Heart left ventricle (tissue), 16 donors: Measurements from ENCODE around the gene GGT7. TPM values are rescaled to one million over a fixed set of nuclear protein-coding genes. Genes with fewer than 3 reads are reported as not detected.
A peak's percentile ranks its signal among the peaks of the same experiment; 100 is the strongest.

Experiments used
- ATAC-seq, 4 donors: fragments of 200-7000 bp; cut with Tn5 transposase; one replicate each; pipeline ENCODE4 v1.9.1; 2020 to 2022; ENCODE audit warnings: moderate library complexity in 4 of 4, mild to moderate bottlenecking in 3 of 4, moderate number of reproducible peaks in 1 of 4
- DNase-seq, 5 donors: peaks; one replicate each; pipeline ENCODE4 v3.0.0-alpha.2; 2020
- H3K27ac ChIP-seq, 12 donors: fragments of 200-600 bp; sonication (generic) in 4 of 12; one replicate each; pipeline versions ENCODE4 v1.5.0 to v1.8.0; 2016 to 2022; ENCODE audit warnings: mild to moderate bottlenecking in 2 of 12
- H3K27me3 ChIP-seq, 9 donors: fragments of 200-600 bp; sonication (generic) in 2 of 9; one replicate each; pipeline versions ENCODE4 v1.5.1 to v1.8.0; 2016 to 2022; ENCODE audit warnings: mild to moderate bottlenecking in 3 of 9
- H3K36me3 ChIP-seq, 9 donors: fragments of 200-600 bp; sonication (generic) in 2 of 9; one replicate each; pipeline versions ENCODE4 v1.5.0 to v1.8.0; 2018 to 2022; ENCODE audit warnings: mild to moderate bottlenecking in 2 of 9
- H3K4me1 ChIP-seq, 12 donors: fragments of 200-600 bp; sonication (generic) in 4 of 12; one replicate each; pipeline versions ENCODE4 v1.5.0 to v1.8.0; 2016 to 2022; ENCODE audit warnings: mild to moderate bottlenecking in 3 of 12
- H3K4me3 ChIP-seq, 12 donors: fragments of 200-600 bp; sonication (generic) in 4 of 12; one replicate each; pipeline versions ENCODE4 v1.5.0 to v1.8.0; 2017 to 2022; ENCODE audit warnings: mild to moderate bottlenecking in 9 of 12, moderate library complexity in 4 of 12
- H3K9me3 ChIP-seq, 12 donors: fragments of 200-600 bp; sonication (generic) in 4 of 12; one replicate each; pipeline versions ENCODE4 v1.5.0 to v1.8.0; 2016 to 2022; ENCODE audit warnings: mild to moderate bottlenecking in 1 of 12
- CTCF ChIP-seq, 12 donors: fragments of 200-600 bp; sonication (generic) in 4 of 12; IDR thresholded peaks; one replicate each; pipeline versions ENCODE4 v1.5.0 to v1.8.0; 2018 to 2022; ENCODE audit warnings: antibody characterized with exemption in 12 of 12, mild to moderate bottlenecking in 5 of 12
- POLR2A ChIP-seq, 2 donors: fragments of 450-650 bp; IDR thresholded peaks; one replicate each; pipeline ENCODE4 v1.6.1; 2017; ENCODE audit warnings: antibody characterized with exemption in 2 of 2, mild to moderate bottlenecking in 2 of 2, moderate library complexity in 2 of 2
- WGBS, 4 donors: extraction: QIAGEN DNeasy Blood & Tissue Kit in 2 of 4; methylation state at CpG; one replicate each; pipeline versions ENCODE4 v1.1.5 to v1.1.7; 2013 to 2018; 5-methylcytosine and 5-hydroxymethylcytosine counted together
- intact Hi-C, 10 donors: fragments of 100-400 bp; cut with DNase I; formaldehyde crosslinking; loops; one replicate each; pipeline versions ENCODE4 v1.11.1 to v1.14.2; 2022
- polyA plus RNA-seq, 2 donors: library from polyadenylated mRNA; stranded (reverse); fragments of 200-250 nt; gene quantifications; one replicate each; pipeline ENCODE4 v1.2.3, GENCODE V29; 2013
- total RNA-seq, 9 donors: library from RNA; depleted of rRNA in 2 of 9; stranded (reverse); fragments of >200 nt in 2 of 9; fragmentation: NEBNext Ultra II Directional in 3 of 9; extraction: Animal tissue kit (Norgen Biotek cat#: 25700) in 3 of 9; gene quantifications; one replicate each; pipeline versions ENCODE4 v1.1.0 to v1.2.4, GENCODE V29; 2016 to 2023
- donor health status: ischemic (EF 13 %, LVEDD 7.1; RV severe dilation, severe dysfunction).
- donor health status: healthy with polysubstance abuse.
- donor health status: DM: no; HTN: yes; CAD: no.
- donor health status: DM: no; HTN: no; CAD: no.
- donor health status: ischemic (EF 25% LVEDD 6.9; RV normal size, moderate dysfunction).
- donor health status: ischemic (EF 25% LVEDD 5.7; RV mildly dilated, moderate dysfunction).
- donor health status: healthy.
- donor health status: DM: yes; HTN: yes; CAD: no.
- donor health status: ischemic (EF 35%, LVEDD 5.7; RV mildly dilated, moderate dysfunction).
- donor health status: nonischemic (EF 11% LVEDD 7.7; RV severe dilation, severe dysfunction).
- donor health status: DM: yes; HTN: yes; CAD: no.
- donor health status: PGD.
- donor health status: ischemic (EF 29% LVEDD 5.4; RV normal size, mild dysfunction).
- donor health status: nonischemic (EF 23%, LVEDD 6.1; RV moderate dilation, normal function).

GGT7 gene
- total and polyA plus RNA-seq, 11 donors: 7.9 to 30.7 (median 17.5) TPM

GRCh38 chr20:34880215-34880850, 7.7 kb upstream of the GGT7 start:
- H3K4me1 ChIP-seq: peaks cover 0 to 40% (median 16%) of the 10 kb centered on the region in 12 donors

GRCh38 chr20:34876406-34877282, 4.0 kb upstream of the GGT7 start, which contains the start of gene ACSS2:
TSS of gene ACSS2 (plus strand) at chr20:34876612. CDS start at chr20:34876646, 34 bp downstream.
- peak within 1 kb of the TSS; percentile 66 to 95 (median 90) for H3K27ac ChIP-seq
- H3K4me1 ChIP-seq: peaks cover 2 to 63% (median 36%) of the 10 kb centered on the region in 12 donors
- intact Hi-C loops: loop anchor here in 6 of 10 donors (1.0 to 10.0 kb wide), 5 partner anchors 79 to 398 kb away; partner anchors contain the start of genes MMP24OS (in 2 of the 6), TRPC4AP (in 2 of the 6), GSS (in 1 of the 6) and MYH7B (in 1 of the 6)
- 0 to 1% (median 1%) methylated on average over 32 to 63 of the region's 63 CpGs for WGBS, 4 donors
- H3K27me3 ChIP-seq: no peaks in the 10 kb centered on the region
- H3K4me3 ChIP-seq: peak within 1 kb of the TSS; percentile 58 to 98 (median 78)
- H3K9me3 ChIP-seq: no peaks in the 10 kb centered on the region
- DNase-seq (peak in 2 of 5 donors; percentile 99), ATAC-seq (peak; percentile 89 to 93 (median 92))
- TF ChIP-seq POLR2A (IDR thresholded peaks at IDR 0.05) (peak; percentile 65 to 94), CTCF (IDR thresholded peaks at IDR 0.05) (no peak)
- H3K36me3 ChIP-seq: no peaks in the 10 kb centered on the region

More at GRCh38 chr20:34880215-34880850, 7.7 kb upstream of the GGT7 start:
- WGBS, 4 donors: 84 to 91% (median 86%) methylated on average over 6 of the region's 6 CpGs
- Histone ChIP-seq H3K27me3 (no peaks in the 10 kb centered on the region), H3K27ac (peak overlapping the region in 1 of 12 donors; percentile 4), H3K36me3 (peaks cover 0 to 30% (median 27%) of the 10 kb centered on the region in 9 donors), H3K4me3 (no peak overlapping the region), H3K9me3 (no peaks in the 10 kb centered on the region)
- no peak for ATAC-seq
- intact Hi-C loops: loop anchor here in 1 of 10 donors (5.0 kb wide), 1 partner anchor 47 kb away; no protein-coding TSS in a partner anchor
- DNase-seq: no peak
- TF ChIP-seq CTCF (IDR thresholded peaks at IDR 0.05): no peak
- TF ChIP-seq POLR2A (IDR thresholded peaks at IDR 0.05): no peak

- Histone ChIP-seq H3K36me3 (no peaks in the 10 kb centered on the region), H3K4me1 (peaks cover 2 to 71% (median 41%) of the 10 kb centered on the region in 12 donors), H3K27me3 (no peaks in the 10 kb centered on the region), H3K4me3 (peak overlapping the region in 11 of 12 donors; percentile 9 to 98 (median 77)), H3K9me3 (no peaks in the 10 kb centered on the region), H3K27ac (peak overlapping the region; percentile 65 to 95 (median 88))
- DNase-seq (peak in 3 of 5 donors; percentile 100), ATAC-seq (peak; percentile 89 to 94 (median 90))
- peak in 1 of 2 donors; percentile 14 for TF ChIP-seq POLR2A (IDR thresholded peaks at IDR 0.05)
- peak in 5 of 12 donors; percentile 15 to 49 (median 39) for TF ChIP-seq CTCF (IDR thresholded peaks at IDR 0.05)
- intact Hi-C loops: loop anchor here in 8 of 10 donors (1.0 to 10.0 kb wide), 8 partner anchors 79 to 399 kb away; partner anchors contain the start of genes GSS (in 3 of the 8), MYH7B (in 3 of the 8), MMP24OS (in 2 of the 8) and TRPC4AP (in 2 of the 8)
- WGBS, 4 donors: 7 to 11% (median 9%) methylated on average over 20 of the region's 20 CpGs
Observed at GRCh38 chr20:34875642-34876405, 3.2 kb upstream of the GGT7 start.
